Trophoblast cell (in vitro differentiated cells and primary cell): ENCODE data around the gene PORCN.
A peak's percentile ranks its signal among the peaks of the same experiment; 100 is the strongest.
"Not testable (repeated sequence)": the region's sequence is repeated elsewhere in the genome, so short reads cannot be mapped to it uniquely, and the experiment has no call there.

ENCODE experiments used
- DNase-seq, 2 donors: peaks; one replicate each; pipeline ENCODE4 v3.0.0-alpha.2; 2016
- H2AFZ ChIP-seq: 2 replicates; pipeline ENCODE4 v1.6.1; 2013; ENCODE audit warnings: low read length, moderate library complexity, mild to moderate bottlenecking; ENCODE audit not compliant: insufficient read depth, poor library complexity
- H2AK5ac ChIP-seq: 2 replicates; pipeline ENCODE4 v1.6.1; 2013; ENCODE audit warnings: mild to moderate bottlenecking, low read length
- H2BK120ac ChIP-seq: 2 replicates; pipeline ENCODE4 v1.6.1; 2013; ENCODE audit warnings: low read length, mild to moderate bottlenecking, moderate library complexity; ENCODE audit not compliant: insufficient read depth, poor library complexity
- H2BK12ac ChIP-seq: 2 replicates; pipeline ENCODE4 v1.6.1; 2013; ENCODE audit warnings: mild to moderate bottlenecking, low read length, moderate library complexity
- H2BK5ac ChIP-seq: 2 replicates; pipeline ENCODE4 v1.6.1; 2013; ENCODE audit warnings: low read length, low read depth, moderate library complexity, mild to moderate bottlenecking; ENCODE audit not compliant: poor library complexity
- H3K14ac ChIP-seq: 2 replicates; pipeline ENCODE4 v1.6.1; 2013; ENCODE audit warnings: mild to moderate bottlenecking, low read length
- H3K18ac ChIP-seq: 2 replicates; pipeline ENCODE4 v1.6.1; 2013; ENCODE audit warnings: mild to moderate bottlenecking, low read length
- H3K23ac ChIP-seq: 2 replicates; pipeline ENCODE4 v1.6.1; 2013; ENCODE audit warnings: low read length
- H3K27ac ChIP-seq: 2 replicates; pipeline ENCODE4 v1.5.1; 2013; ENCODE audit warnings: low read depth, mild to moderate bottlenecking, inconsistent platforms, low read length, moderate library complexity
- H3K27me3 ChIP-seq: 2 replicates; pipeline ENCODE4 v1.6.1; 2013; ENCODE audit warnings: inconsistent platforms, mild to moderate bottlenecking, low read length, moderate library complexity; ENCODE audit not compliant: insufficient read depth
- H3K36me3 ChIP-seq, 2 experiments: 1 replicate in 1 of 2; 2 replicates in 1 of 2; pipeline ENCODE4 v1.6.1; 2013; ENCODE audit warnings: low read length in 2 of 2, mild to moderate bottlenecking in 2 of 2, moderate library complexity in 1 of 2; ENCODE audit not compliant: insufficient read depth in 2 of 2, control insufficient read depth in 1 of 2
- H3K4ac ChIP-seq: 2 replicates; pipeline ENCODE4 v1.6.1; 2013; ENCODE audit warnings: low read depth, mild to moderate bottlenecking, low read length, moderate library complexity
- H3K4me1 ChIP-seq, 2 experiments: 1 replicate in 1 of 2; 2 replicates in 1 of 2; pipeline ENCODE4 v1.6.1; 2013; ENCODE audit warnings: low read length in 2 of 2, mild to moderate bottlenecking in 2 of 2, moderate library complexity in 1 of 2; ENCODE audit not compliant: insufficient read depth in 2 of 2, control insufficient read depth in 1 of 2
- H3K4me2 ChIP-seq: 2 replicates; pipeline ENCODE4 v1.6.1; 2013; ENCODE audit warnings: inconsistent platforms, mild to moderate bottlenecking, low read length, moderate library complexity
- H3K4me3 ChIP-seq: 2 replicates; pipeline ENCODE4 v1.5.1; 2013; ENCODE audit warnings: mild to moderate bottlenecking, low read depth, low read length, inconsistent platforms
- H3K79me1 ChIP-seq: one replicate; pipeline ENCODE4 v1.6.1; 2013; ENCODE audit warnings: low read length
- H3K79me2 ChIP-seq: 2 replicates; pipeline ENCODE4 v1.6.1; 2013; ENCODE audit warnings: low read length, mild to moderate bottlenecking; ENCODE audit not compliant: control insufficient read depth, insufficient read depth, poor library complexity
- H3K9ac ChIP-seq: 2 replicates; pipeline ENCODE4 v1.6.1; 2013; ENCODE audit warnings: mild to moderate bottlenecking, low read length
- H3K9me3 ChIP-seq: 2 replicates; pipeline ENCODE4 v1.6.1; 2013; ENCODE audit warnings: low read depth, mild to moderate bottlenecking, control low read depth, inconsistent platforms, low read length; ENCODE audit not compliant: insufficient read depth
- H4K12ac ChIP-seq: 2 replicates; pipeline ENCODE4 v1.6.1; 2013; ENCODE audit warnings: low read depth, mild to moderate bottlenecking, low read length, moderate library complexity
- H4K8ac ChIP-seq: 2 replicates; pipeline ENCODE4 v1.6.1; 2013; ENCODE audit warnings: low read depth, mild to moderate bottlenecking, low read length, moderate library complexity
- H4K91ac ChIP-seq: one replicate; pipeline ENCODE4 v1.6.1; 2013; ENCODE audit warnings: low read depth, mild to moderate bottlenecking, low read length, moderate library complexity
- WGBS: extraction: QIAGEN DNeasy Blood & Tissue Kit; methylation state at CpG from one replicate; pipeline ENCODE4 v1.1.7; 2013; ENCODE audit warnings: missing lambda C conversion rate; ENCODE audit not compliant: insufficient read length, insufficient coverage; ENCODE audit errors: extremely low coverage; 5-methylcytosine and 5-hydroxymethylcytosine counted together

The PORCN gene

GRCh38 chrX:48516285-48516684 is 7.5 kb downstream of the PORCN start:
- Histone ChIP-seq H3K14ac (no peak overlapping the region), H3K79me2 (no peaks in the 10 kb centered on the region), H3K4ac (no peak overlapping the region), H3K23ac (no peak overlapping the region), H2BK5ac (no peak overlapping the region), H3K36me3 (peaks cover 0 to 2% of the 10 kb centered on the region in 2 experiments), H3K9ac (no peak overlapping the region), H3K4me3 (no peak overlapping the region), H3K27me3 (no peaks in the 10 kb centered on the region), H3K18ac (no peak overlapping the region), H3K4me2 (no peak overlapping the region), H3K4me1 (peaks cover 29 to 38% of the 10 kb centered on the region in 2 experiments), H2BK12ac (peak overlapping the region; percentile 6), H3K27ac (no peak overlapping the region), H3K79me1 (peaks cover 17% of the 10 kb centered on the region), H4K8ac (no peak overlapping the region), H2AK5ac (no peak overlapping the region), H4K91ac (peak overlapping the region; percentile 28), H2BK120ac (no peak overlapping the region), H4K12ac (no peak overlapping the region), H2AFZ (no peak overlapping the region), H3K9me3 (peaks cover 2% of the 10 kb centered on the region)
- DNase-seq, result no peak
- no CpG with 5 or more reads among the region's 10 CpGs for WGBS

GRCh38 chrX:48516987-48517386 is 8.2 kb downstream of the PORCN start:
- peaks cover 17% of the 10 kb centered on the region for H3K79me1 ChIP-seq
- no peak overlapping the region for H3K23ac ChIP-seq
- DNase-seq, result no peak
- no peaks in the 10 kb centered on the region for H3K27me3 ChIP-seq
- H3K36me3 ChIP-seq, result peaks cover 0 to 2% of the 10 kb centered on the region in 2 experiments
- no peaks in the 10 kb centered on the region for H3K79me2 ChIP-seq
- WGBS, result no CpG with 5 or more reads among the region's 5 CpGs
- H3K4me3 ChIP-seq, result no peak overlapping the region
- no peak overlapping the region for H3K18ac ChIP-seq
- no peak overlapping the region for H2AFZ ChIP-seq
- H3K14ac ChIP-seq, result no peak overlapping the region
- H4K91ac ChIP-seq, result no peak overlapping the region
- no peak overlapping the region for H2AK5ac ChIP-seq
- no peak overlapping the region for H2BK12ac ChIP-seq
- H4K8ac ChIP-seq, result no peak overlapping the region
- H4K12ac ChIP-seq, result no peak overlapping the region
- H2BK5ac ChIP-seq, result no peak overlapping the region
- peaks cover 2% of the 10 kb centered on the region for H3K9me3 ChIP-seq
- H3K27ac ChIP-seq, result no peak overlapping the region
- H3K4me2 ChIP-seq, result no peak overlapping the region
- H3K9ac ChIP-seq, result no peak overlapping the region
- peaks cover 29 to 38% of the 10 kb centered on the region in 2 experiments for H3K4me1 ChIP-seq
- no peak overlapping the region for H2BK120ac ChIP-seq
- H3K4ac ChIP-seq, result no peak overlapping the region

- not testable (repeated sequence) for H3K9ac ChIP-seq, H3K27ac ChIP-seq, H3K18ac ChIP-seq, H3K36me3 ChIP-seq, H2AK5ac ChIP-seq, H4K12ac ChIP-seq, H2BK5ac ChIP-seq, H2BK120ac ChIP-seq, H2AFZ ChIP-seq, H3K14ac ChIP-seq, H3K4me2 ChIP-seq, H3K79me1 ChIP-seq, H2BK12ac ChIP-seq, H3K23ac ChIP-seq, H3K4me3 ChIP-seq, H4K91ac ChIP-seq, H3K27me3 ChIP-seq, H3K4ac ChIP-seq, DNase-seq, H4K8ac ChIP-seq, H3K9me3 ChIP-seq, H3K79me2 ChIP-seq
- H3K4me1 ChIP-seq, result peaks cover 17 to 19% of the 10 kb centered on the region in 2 experiments
- no CpG with 5 or more reads among the region's 4 CpGs for WGBS
These were observed 10.7 kb downstream of the PORCN start for GRCh38 chrX:48519481-48519880.

GRCh38 chrX:48520455-48520854 is 11.7 kb downstream of the PORCN start:
- H3K4ac ChIP-seq, result no peak overlapping the region
- H3K18ac ChIP-seq, result no peak overlapping the region
- H4K91ac ChIP-seq, result no peak overlapping the region
- no peak overlapping the region for H2AK5ac ChIP-seq
- peaks cover 3% of the 10 kb centered on the region for H3K79me1 ChIP-seq
- DNase-seq, result no peak
- H3K4me3 ChIP-seq, result no peak overlapping the region
- no peak overlapping the region for H3K14ac ChIP-seq
- H4K12ac ChIP-seq, result no peak overlapping the region
- H3K23ac ChIP-seq, result no peak overlapping the region
- peaks cover 11 to 16% of the 10 kb centered on the region in 2 experiments for H3K4me1 ChIP-seq
- no peak overlapping the region for H2BK12ac ChIP-seq
- H3K79me2 ChIP-seq, result peaks cover 8% of the 10 kb centered on the region
- no peak overlapping the region for H3K4me2 ChIP-seq
- no peak overlapping the region for H2BK120ac ChIP-seq
- no peak overlapping the region for H4K8ac ChIP-seq
- H2BK5ac ChIP-seq, result no peak overlapping the region
- H3K9me3 ChIP-seq, result no peaks in the 10 kb centered on the region
- H3K27ac ChIP-seq, result no peak overlapping the region
- no peaks in the 10 kb centered on the region for H3K27me3 ChIP-seq
- H3K36me3 ChIP-seq, result peaks cover 8 to 9% of the 10 kb centered on the region in 2 experiments
- no peak overlapping the region for H3K9ac ChIP-seq
- WGBS, result no CpG with 5 or more reads among the region's 2 CpGs
- H2AFZ ChIP-seq, result no peak overlapping the region
